GM12878 (cell line): ENCODE results near the gene TMPRSS2.

Experiments used
- BCL11A ChIP-seq: IDR thresholded peaks from 2 replicates; pipeline ENCODE4 v1.6.1; 2011; ENCODE audit warnings: low read depth, low read length
- CHD2 ChIP-seq: IDR thresholded peaks from 2 replicates; pipeline ENCODE4 v1.6.1; 2011; ENCODE audit warnings: low read depth, low read length, improper control_type of control experiment, borderline replicate concordance
- EZH2 ChIP-seq: IDR thresholded peaks from 2 replicates; pipeline ENCODE4 v1.6.1; 2012; ENCODE audit warnings: low read depth, mild to moderate bottlenecking, control low read depth, inconsistent platforms, low read length, borderline replicate concordance; ENCODE audit not compliant: control insufficient read depth
- JUND ChIP-seq: IDR thresholded peaks from 2 replicates; pipeline ENCODE4 v1.6.1; 2012; ENCODE audit warnings: low read depth, mild to moderate bottlenecking, low read length, improper control_type of control experiment, moderate library complexity
- POLR2A ChIP-seq: IDR thresholded peaks from 2 replicates; pipeline ENCODE4 v1.6.1; 2011; ENCODE audit warnings: low read depth, mild to moderate bottlenecking, low read length
- RAD51 ChIP-seq: fragments of 450-650 bp; IDR thresholded peaks from 2 replicates; pipeline ENCODE4 v1.6.1; 2016; ENCODE audit warnings: moderate library complexity, mild to moderate bottlenecking, inconsistent platforms
- SUZ12 ChIP-seq: fragments of 200-600 bp; sonication (generic); IDR thresholded peaks from one replicate; pipeline ENCODE4 v1.6.1; 2018; ENCODE audit warnings: antibody characterized with exemption, mild to moderate bottlenecking; ENCODE audit not compliant: unreplicated experiment
- ZNF207 ChIP-seq: fragments of 450-650 bp; IDR thresholded peaks from 2 replicates; pipeline ENCODE4 v1.6.1; 2014; ENCODE audit warnings: antibody characterized with exemption, mild to moderate bottlenecking, borderline replicate concordance
- TF ChIP-seq, protein P1 (sequence below): fragments of 450-650 bp; IDR thresholded peaks from 2 replicates; pipeline ENCODE4 v1.6.1; 2017; ENCODE audit warnings: mild to moderate bottlenecking
- TF ChIP-seq, protein P2 (sequence below), 3 experiments: IDR thresholded peaks in 2 of 3; conservative IDR thresholded peaks in 1 of 3; 2 replicates each; pipeline ENCODE4 v1.5.1; 2011; ENCODE audit warnings: low read depth in 3 of 3, low read length in 3 of 3, mild to moderate bottlenecking in 3 of 3, control low read depth in 2 of 3, moderate library complexity in 2 of 3, inconsistent platforms in 1 of 3, mixed read lengths in 1 of 3; ENCODE audit not compliant: control insufficient read depth in 2 of 3, insufficient read depth in 1 of 3; ENCODE audit errors: extremely low read depth in 1 of 3
- TF ChIP-seq, protein P3 (sequence below): IDR thresholded peaks from 2 replicates; pipeline ENCODE4 v1.6.1; 2011; ENCODE audit warnings: mild to moderate bottlenecking, low read depth, low read length, moderate library complexity; ENCODE audit not compliant: insufficient replicate concordance

DNA sequence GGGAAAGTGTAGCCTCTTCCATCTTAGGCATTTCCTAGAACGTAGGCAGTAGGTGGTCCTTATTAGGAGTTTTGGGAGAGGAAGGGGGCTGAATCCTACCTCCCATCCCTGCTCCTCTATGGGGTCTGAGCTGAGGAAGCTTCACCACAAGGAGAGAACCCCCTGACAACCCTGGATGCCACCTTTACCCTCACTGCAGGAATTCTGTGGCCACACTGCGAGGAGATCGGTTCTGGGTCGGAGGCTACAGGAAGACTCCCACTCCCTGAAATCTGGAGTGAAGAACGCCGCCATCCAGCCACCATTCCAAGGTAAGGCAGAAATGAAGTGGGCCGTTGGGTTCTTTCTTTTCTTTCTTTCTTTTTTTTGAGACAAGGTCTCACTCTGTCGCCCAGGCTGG lies 80.4 kb downstream of the TMPRSS2 start:
- no peak for TF ChIP-seq JUND
- no peak for TF ChIP-seq CHD2
- no peak for TF ChIP-seq EZH2
- TF ChIP-seq, protein P1, sequence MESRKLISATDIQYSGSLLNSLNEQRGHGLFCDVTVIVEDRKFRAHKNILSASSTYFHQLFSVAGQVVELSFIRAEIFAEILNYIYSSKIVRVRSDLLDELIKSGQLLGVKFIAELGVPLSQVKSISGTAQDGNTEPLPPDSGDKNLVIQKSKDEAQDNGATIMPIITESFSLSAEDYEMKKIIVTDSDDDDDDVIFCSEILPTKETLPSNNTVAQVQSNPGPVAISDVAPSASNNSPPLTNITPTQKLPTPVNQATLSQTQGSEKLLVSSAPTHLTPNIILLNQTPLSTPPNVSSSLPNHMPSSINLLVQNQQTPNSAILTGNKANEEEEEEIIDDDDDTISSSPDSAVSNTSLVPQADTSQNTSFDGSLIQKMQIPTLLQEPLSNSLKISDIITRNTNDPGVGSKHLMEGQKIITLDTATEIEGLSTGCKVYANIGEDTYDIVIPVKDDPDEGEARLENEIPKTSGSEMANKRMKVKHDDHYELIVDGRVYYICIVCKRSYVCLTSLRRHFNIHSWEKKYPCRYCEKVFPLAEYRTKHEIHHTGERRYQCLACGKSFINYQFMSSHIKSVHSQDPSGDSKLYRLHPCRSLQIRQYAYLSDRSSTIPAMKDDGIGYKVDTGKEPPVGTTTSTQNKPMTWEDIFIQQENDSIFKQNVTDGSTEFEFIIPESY: no peak
- TF ChIP-seq, protein P2, sequence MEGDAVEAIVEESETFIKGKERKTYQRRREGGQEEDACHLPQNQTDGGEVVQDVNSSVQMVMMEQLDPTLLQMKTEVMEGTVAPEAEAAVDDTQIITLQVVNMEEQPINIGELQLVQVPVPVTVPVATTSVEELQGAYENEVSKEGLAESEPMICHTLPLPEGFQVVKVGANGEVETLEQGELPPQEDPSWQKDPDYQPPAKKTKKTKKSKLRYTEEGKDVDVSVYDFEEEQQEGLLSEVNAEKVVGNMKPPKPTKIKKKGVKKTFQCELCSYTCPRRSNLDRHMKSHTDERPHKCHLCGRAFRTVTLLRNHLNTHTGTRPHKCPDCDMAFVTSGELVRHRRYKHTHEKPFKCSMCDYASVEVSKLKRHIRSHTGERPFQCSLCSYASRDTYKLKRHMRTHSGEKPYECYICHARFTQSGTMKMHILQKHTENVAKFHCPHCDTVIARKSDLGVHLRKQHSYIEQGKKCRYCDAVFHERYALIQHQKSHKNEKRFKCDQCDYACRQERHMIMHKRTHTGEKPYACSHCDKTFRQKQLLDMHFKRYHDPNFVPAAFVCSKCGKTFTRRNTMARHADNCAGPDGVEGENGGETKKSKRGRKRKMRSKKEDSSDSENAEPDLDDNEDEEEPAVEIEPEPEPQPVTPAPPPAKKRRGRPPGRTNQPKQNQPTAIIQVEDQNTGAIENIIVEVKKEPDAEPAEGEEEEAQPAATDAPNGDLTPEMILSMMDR (IDR thresholded peaks at IDR 0.05 in 2 of 3, conservative IDR thresholded peaks at IDR 0.05 in 1 of 3; ENCODE audit: control insufficient read depth in 2 of 3, extremely low read depth in 1 of 3, insufficient read depth in 1 of 3, low read depth in 3 of 3, low read length in 3 of 3): no peak
- no peak for TF ChIP-seq RAD51
- TF ChIP-seq, protein P3, sequence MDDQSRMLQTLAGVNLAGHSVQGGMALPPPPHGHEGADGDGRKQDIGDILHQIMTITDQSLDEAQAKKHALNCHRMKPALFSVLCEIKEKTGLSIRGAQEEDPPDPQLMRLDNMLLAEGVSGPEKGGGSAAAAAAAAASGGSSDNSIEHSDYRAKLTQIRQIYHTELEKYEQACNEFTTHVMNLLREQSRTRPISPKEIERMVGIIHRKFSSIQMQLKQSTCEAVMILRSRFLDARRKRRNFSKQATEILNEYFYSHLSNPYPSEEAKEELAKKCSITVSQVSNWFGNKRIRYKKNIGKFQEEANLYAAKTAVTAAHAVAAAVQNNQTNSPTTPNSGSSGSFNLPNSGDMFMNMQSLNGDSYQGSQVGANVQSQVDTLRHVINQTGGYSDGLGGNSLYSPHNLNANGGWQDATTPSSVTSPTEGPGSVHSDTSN: no peak
- no peak for TF ChIP-seq ZNF207
- peak; percentile 27; the same call in 1 of the 2 replicates for TF ChIP-seq POLR2A
- no peak for TF ChIP-seq SUZ12
- TF ChIP-seq BCL11A: no peak
